GM21717 (cell line): Measurements from ENCODE around the gene EPB41L4B.
"Not testable (repeated sequence)": the region's sequence is repeated elsewhere in the genome, so short reads cannot be mapped to it uniquely, and the experiment has no call there.

Experiments
- ATAC-seq: cut with Tn5 transposase; IDR thresholded peaks from one replicate; pipeline ENCODE4 v1.9.1; 2021; ENCODE audit warnings: mild to moderate bottlenecking, moderate library complexity; ENCODE audit not compliant: unreplicated experiment

EPB41L4B gene

GRCh38 chr9:109247228-109247627 lies 73.6 kb downstream of the EPB41L4B start:
- no peak for ATAC-seq

- ATAC-seq: no peak
Observed at GRCh38 chr9:109246533-109246932, 74.3 kb downstream of the EPB41L4B start.

- ATAC-seq: no peak
Observed at GRCh38 chr9:109245310-109245897, 75.5 kb downstream of the EPB41L4B start.

GRCh38 chr9:109244179-109245132 lies 76.4 kb downstream of the EPB41L4B start:
- peak; percentile 78 for ATAC-seq

- no peak for ATAC-seq
Observed at GRCh38 chr9:109242741-109243140, 78.1 kb downstream of the EPB41L4B start.

GRCh38 chr9:109242014-109242413 lies 78.8 kb downstream of the EPB41L4B start:
- ATAC-seq: no peak

- ATAC-seq: no peak
Observed at GRCh38 chr9:109241207-109241606, 79.7 kb downstream of the EPB41L4B start.

- ATAC-seq: no peak
Observed at GRCh38 chr9:109239240-109239639, 81.6 kb downstream of the EPB41L4B start.

- no peak for ATAC-seq
Observed at GRCh38 chr9:109238655-109239054, 82.2 kb downstream of the EPB41L4B start.

- no peak for ATAC-seq
Observed at GRCh38 chr9:109238125-109238524, 82.7 kb downstream of the EPB41L4B start.

- ATAC-seq: no peak
Observed at GRCh38 chr9:109232449-109233237, 88.2 kb downstream of the EPB41L4B start.

GRCh38 chr9:109231593-109231992 lies 89.3 kb downstream of the EPB41L4B start:
- ATAC-seq: no peak

GRCh38 chr9:109230277-109230676 lies 90.6 kb downstream of the EPB41L4B start:
- no peak for ATAC-seq

- ATAC-seq: no peak
Observed at GRCh38 chr9:109229682-109230081, 91.2 kb downstream of the EPB41L4B start.

GRCh38 chr9:109228093-109228642 lies 92.7 kb downstream of the EPB41L4B start:
- no peak for ATAC-seq

- ATAC-seq: no peak
Observed at GRCh38 chr9:109225629-109226028, 95.2 kb downstream of the EPB41L4B start.

- no peak for ATAC-seq
Observed at GRCh38 chr9:109224751-109225150, 96.1 kb downstream of the EPB41L4B start.

GRCh38 chr9:109218242-109218641 lies 102.6 kb downstream of the EPB41L4B start:
- not testable (repeated sequence) for ATAC-seq

GRCh38 chr9:109214414-109214813 lies 106.4 kb downstream of the EPB41L4B start:
- ATAC-seq: no peak

- ATAC-seq: no peak
Observed at GRCh38 chr9:109213285-109214121, 107.4 kb downstream of the EPB41L4B start.
